ENCODE results near the gene CRHBP. TPM values are rescaled to one million over a fixed set of nuclear protein-coding genes. Genes with fewer than 3 reads are reported as not detected.

The CRHBP gene
- total RNA-seq, 1 experiment from 2014 or later = not detected

GRCh38 chr5:77008413-77008812, 55.6 kb downstream of the CRHBP start:
- peaks cover 2% of the 10 kb centered on the region for H3K27me3 ChIP-seq (replicated peaks; ENCODE audit: control insufficient read depth, insufficient read depth, low read length)
- no TSS peak for BruUV-seq (replicated peaks)
- H3K36me3 Mint-ChIP-seq (ENCODE audit: insufficient read depth, unreplicated experiment) = no peaks in the 10 kb centered on the region
- no peaks in the 10 kb centered on the region for H3K4me1 ChIP-seq
- intact Hi-C loops (cut with micrococcal nuclease; ENCODE audit: unreplicated experiment) = no loop called here
- POLR2A ChIA-PET = interaction anchor here (0.5 kb wide), 1 partner anchor 228 kb away, joined by 12 read pairs; no protein-coding TSS in a partner anchor
- H3K4me3 Mint-ChIP-seq (ENCODE audit: unreplicated experiment) = no peak overlapping the region
- no peak overlapping the region for H3K4me3 ChIP-seq (ENCODE audit: low read depth, low read length)
- peaks cover 5% of the 10 kb centered on the region for H3K27me3 Mint-ChIP-seq (ENCODE audit: insufficient read depth, unreplicated experiment)
- CTCF ChIA-PET = no interaction called here
- H3K9me3 ChIP-seq = no peaks in the 10 kb centered on the region
- H3K9me3 Mint-ChIP-seq (ENCODE audit: unreplicated experiment) = peaks cover 7% of the 10 kb centered on the region
- no peak overlapping the region for H3K27ac Mint-ChIP-seq (ENCODE audit: unreplicated experiment)
- DNase-seq = no peak
- no peaks in the 10 kb centered on the region for H3K4me1 Mint-ChIP-seq (ENCODE audit: low read depth, unreplicated experiment)
- TF ChIP-seq CTCF (IDR thresholded peaks at IDR 0.05; ENCODE audit: insufficient read depth in 1 of 2, low read depth in 1 of 2, low read length in 1 of 2, severe bottlenecking in 1 of 2, unreplicated experiment in 1 of 2) = no peak
- no peaks in the 10 kb centered on the region for H3K36me3 ChIP-seq (ENCODE audit: control insufficient read depth, insufficient read depth, low read length)

GRCh38 chr5:77010243-77010642, 57.4 kb downstream of the CRHBP start:
- Mint-ChIP-seq H3K9me3 (ENCODE audit: unreplicated experiment) (peaks cover 7% of the 10 kb centered on the region), H3K36me3 (ENCODE audit: insufficient read depth, unreplicated experiment) (no peaks in the 10 kb centered on the region), H3K4me1 (ENCODE audit: low read depth, unreplicated experiment) (no peaks in the 10 kb centered on the region), H3K27me3 (ENCODE audit: insufficient read depth, unreplicated experiment) (peaks cover 3% of the 10 kb centered on the region), H3K27ac (ENCODE audit: unreplicated experiment) (no peak overlapping the region), H3K4me3 (ENCODE audit: unreplicated experiment) (no peak overlapping the region)
- intact Hi-C loops (cut with micrococcal nuclease; ENCODE audit: unreplicated experiment) = no loop called here
- no peaks in the 10 kb centered on the region; the same call in 1 of the 2 replicates for H3K27me3 ChIP-seq (replicated peaks; ENCODE audit: control insufficient read depth, insufficient read depth, low read length)
- ChIA-PET CTCF (no interaction called here), POLR2A (no interaction called here)
- H3K36me3 ChIP-seq (ENCODE audit: control insufficient read depth, insufficient read depth, low read length) = no peaks in the 10 kb centered on the region
- no peaks in the 10 kb centered on the region for H3K4me1 ChIP-seq
- no peak for TF ChIP-seq CTCF (IDR thresholded peaks at IDR 0.05; ENCODE audit: insufficient read depth in 1 of 2, low read depth in 1 of 2, low read length in 1 of 2, severe bottlenecking in 1 of 2, unreplicated experiment in 1 of 2)
- H3K4me3 ChIP-seq (ENCODE audit: low read depth, low read length) = no peak overlapping the region
- DNase-seq = no peak
- no peaks in the 10 kb centered on the region for H3K9me3 ChIP-seq
- no TSS peak for BruUV-seq (replicated peaks)

- peaks cover 7% of the 10 kb centered on the region for H3K9me3 Mint-ChIP-seq (ENCODE audit: unreplicated experiment)
- H3K36me3 Mint-ChIP-seq (ENCODE audit: insufficient read depth, unreplicated experiment) = no peaks in the 10 kb centered on the region
- BruUV-seq (replicated peaks) = no TSS peak
- H3K27me3 ChIP-seq (replicated peaks; ENCODE audit: control insufficient read depth, insufficient read depth, low read length) = no peaks in the 10 kb centered on the region; the same call in 1 of the 2 replicates
- POLR2A ChIA-PET = no interaction called here
- H3K4me3 ChIP-seq (ENCODE audit: low read depth, low read length) = no peak overlapping the region
- H3K9me3 ChIP-seq = no peaks in the 10 kb centered on the region
- H3K27ac Mint-ChIP-seq (ENCODE audit: unreplicated experiment) = no peak overlapping the region
- CTCF ChIA-PET = no interaction called here
- H3K4me1 ChIP-seq = no peaks in the 10 kb centered on the region
- H3K4me3 Mint-ChIP-seq (ENCODE audit: unreplicated experiment) = no peak overlapping the region
- no peak for TF ChIP-seq CTCF (IDR thresholded peaks at IDR 0.05; ENCODE audit: insufficient read depth in 1 of 2, low read depth in 1 of 2, low read length in 1 of 2, severe bottlenecking in 1 of 2, unreplicated experiment in 1 of 2)
- H3K27me3 Mint-ChIP-seq (ENCODE audit: insufficient read depth, unreplicated experiment) = no peaks in the 10 kb centered on the region
- H3K4me1 Mint-ChIP-seq (ENCODE audit: low read depth, unreplicated experiment) = no peaks in the 10 kb centered on the region
- no peaks in the 10 kb centered on the region for H3K36me3 ChIP-seq (ENCODE audit: control insufficient read depth, insufficient read depth, low read length)
- intact Hi-C loops (cut with micrococcal nuclease; ENCODE audit: unreplicated experiment) = no loop called here
- DNase-seq = no peak
These were observed 58.7 kb downstream of the CRHBP start for GRCh38 chr5:77011498-77011897.

Measured in Caco-2 (cell line).